Measurements from ENCODE around the gene TCTA. TPM values are rescaled to one million over a fixed set of nuclear protein-coding genes. Genes with fewer than 3 reads are reported as not detected.

TCTA gene
- polyA plus RNA-seq, 1 of the 3 experiments (the other 2 are of a cell fraction), result 42.1 TPM

DNA sequence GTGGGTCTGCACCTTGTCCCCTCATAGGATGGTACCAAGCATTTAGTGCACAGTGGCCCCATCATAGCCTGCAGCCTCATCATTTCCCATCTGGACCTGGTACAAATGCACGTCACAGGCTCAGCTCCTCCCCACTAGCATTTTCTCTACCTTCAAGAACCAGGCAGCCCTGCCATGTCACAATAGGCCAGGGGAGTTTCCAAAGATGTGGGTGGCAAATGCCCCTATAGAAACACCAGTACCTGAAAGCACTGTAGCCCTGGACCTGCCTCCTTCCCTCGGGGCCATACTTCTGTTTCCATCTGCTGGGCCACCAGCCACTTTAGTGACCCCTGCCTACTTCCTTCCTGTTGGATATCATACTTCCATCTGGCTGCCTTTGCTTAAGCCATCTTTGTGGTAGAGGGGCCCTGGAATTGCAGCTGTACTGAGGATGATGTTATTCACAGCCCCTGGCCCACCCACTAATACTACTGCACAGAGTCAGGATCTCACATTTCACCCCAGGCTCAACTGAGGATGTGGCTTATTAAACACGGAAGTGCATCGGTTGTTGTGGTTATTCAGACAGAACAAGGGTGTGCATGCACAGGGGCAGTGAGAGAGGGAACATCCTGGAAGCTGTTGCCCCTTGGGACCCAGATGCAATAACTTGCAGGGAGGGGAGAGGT lies 3.8 kb downstream of the TCTA start:
- 71% methylated on average over 4 of the region's 4 CpGs for WGBS (ENCODE audit: low lambda C conversion rate)
- H3K79me2 ChIP-seq (ENCODE audit: insufficient read depth), result peaks cover 27% of the 10 kb centered on the region
- no peak overlapping the region for H3K4me2 ChIP-seq
- peaks cover 3% of the 10 kb centered on the region; the same call in 1 of the 2 replicates for H4K20me1 ChIP-seq (ENCODE audit: insufficient read depth)
- no peak overlapping the region for H3K4me3 ChIP-seq (ENCODE audit: low read depth in 2 of 2, low read length in 1 of 2)
- peaks cover 10% of the 10 kb centered on the region for H3F3A ChIP-seq (replicated peaks; ENCODE audit: insufficient read depth)
- peaks cover 0 to 11% of the 10 kb centered on the region in 2 experiments; a peak in 1 of 4 replicates for H3K4me1 ChIP-seq (ENCODE audit: control insufficient read depth in 1 of 2, insufficient read depth in 2 of 2, low read depth in 1 of 2, low read length in 1 of 2)
- no peak for DNase-seq
- no peaks in the 10 kb centered on the region for H3K9me2 ChIP-seq
- H3K9me3 ChIP-seq, result no peaks in the 10 kb centered on the region
- TF ChIP-seq MEF2A (IDR thresholded peaks at IDR 0.05; ENCODE audit: borderline replicate concordance, low read depth), result no peak
- no peak for TF ChIP-seq FOXJ3 (CRISPR knock-in tag; IDR thresholded peaks at IDR 0.05)
- no peak for TF ChIP-seq GATA2 (CRISPR knock-in tag; IDR thresholded peaks at IDR 0.05)
- no peak for TF ChIP-seq YY1 (IDR thresholded peaks at IDR 0.05; ENCODE audit: low read depth)
- TF ChIP-seq, protein P1, sequence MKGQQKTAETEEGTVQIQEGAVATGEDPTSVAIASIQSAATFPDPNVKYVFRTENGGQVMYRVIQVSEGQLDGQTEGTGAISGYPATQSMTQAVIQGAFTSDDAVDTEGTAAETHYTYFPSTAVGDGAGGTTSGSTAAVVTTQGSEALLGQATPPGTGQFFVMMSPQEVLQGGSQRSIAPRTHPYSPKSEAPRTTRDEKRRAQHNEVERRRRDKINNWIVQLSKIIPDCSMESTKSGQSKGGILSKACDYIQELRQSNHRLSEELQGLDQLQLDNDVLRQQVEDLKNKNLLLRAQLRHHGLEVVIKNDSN (IDR thresholded peaks at IDR 0.05; ENCODE audit: borderline replicate concordance, low read depth), result no peak
- TF ChIP-seq, protein P2, sequence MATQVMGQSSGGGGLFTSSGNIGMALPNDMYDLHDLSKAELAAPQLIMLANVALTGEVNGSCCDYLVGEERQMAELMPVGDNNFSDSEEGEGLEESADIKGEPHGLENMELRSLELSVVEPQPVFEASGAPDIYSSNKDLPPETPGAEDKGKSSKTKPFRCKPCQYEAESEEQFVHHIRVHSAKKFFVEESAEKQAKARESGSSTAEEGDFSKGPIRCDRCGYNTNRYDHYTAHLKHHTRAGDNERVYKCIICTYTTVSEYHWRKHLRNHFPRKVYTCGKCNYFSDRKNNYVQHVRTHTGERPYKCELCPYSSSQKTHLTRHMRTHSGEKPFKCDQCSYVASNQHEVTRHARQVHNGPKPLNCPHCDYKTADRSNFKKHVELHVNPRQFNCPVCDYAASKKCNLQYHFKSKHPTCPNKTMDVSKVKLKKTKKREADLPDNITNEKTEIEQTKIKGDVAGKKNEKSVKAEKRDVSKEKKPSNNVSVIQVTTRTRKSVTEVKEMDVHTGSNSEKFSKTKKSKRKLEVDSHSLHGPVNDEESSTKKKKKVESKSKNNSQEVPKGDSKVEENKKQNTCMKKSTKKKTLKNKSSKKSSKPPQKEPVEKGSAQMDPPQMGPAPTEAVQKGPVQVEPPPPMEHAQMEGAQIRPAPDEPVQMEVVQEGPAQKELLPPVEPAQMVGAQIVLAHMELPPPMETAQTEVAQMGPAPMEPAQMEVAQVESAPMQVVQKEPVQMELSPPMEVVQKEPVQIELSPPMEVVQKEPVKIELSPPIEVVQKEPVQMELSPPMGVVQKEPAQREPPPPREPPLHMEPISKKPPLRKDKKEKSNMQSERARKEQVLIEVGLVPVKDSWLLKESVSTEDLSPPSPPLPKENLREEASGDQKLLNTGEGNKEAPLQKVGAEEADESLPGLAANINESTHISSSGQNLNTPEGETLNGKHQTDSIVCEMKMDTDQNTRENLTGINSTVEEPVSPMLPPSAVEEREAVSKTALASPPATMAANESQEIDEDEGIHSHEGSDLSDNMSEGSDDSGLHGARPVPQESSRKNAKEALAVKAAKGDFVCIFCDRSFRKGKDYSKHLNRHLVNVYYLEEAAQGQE (IDR thresholded peaks at IDR 0.05; ENCODE audit: low read depth, low read length), result no peak
- no peak for TF ChIP-seq GABPA (IDR thresholded peaks at IDR 0.05; ENCODE audit: low read depth)
- no peak for TF ChIP-seq CHD2 (IDR thresholded peaks at IDR 0.05; ENCODE audit: low read length, partially characterized antibody)
- TF ChIP-seq SIN3A (IDR thresholded peaks at IDR 0.05; ENCODE audit: borderline replicate concordance, low read depth, low read length), result no peak
- TF ChIP-seq, protein P3, sequence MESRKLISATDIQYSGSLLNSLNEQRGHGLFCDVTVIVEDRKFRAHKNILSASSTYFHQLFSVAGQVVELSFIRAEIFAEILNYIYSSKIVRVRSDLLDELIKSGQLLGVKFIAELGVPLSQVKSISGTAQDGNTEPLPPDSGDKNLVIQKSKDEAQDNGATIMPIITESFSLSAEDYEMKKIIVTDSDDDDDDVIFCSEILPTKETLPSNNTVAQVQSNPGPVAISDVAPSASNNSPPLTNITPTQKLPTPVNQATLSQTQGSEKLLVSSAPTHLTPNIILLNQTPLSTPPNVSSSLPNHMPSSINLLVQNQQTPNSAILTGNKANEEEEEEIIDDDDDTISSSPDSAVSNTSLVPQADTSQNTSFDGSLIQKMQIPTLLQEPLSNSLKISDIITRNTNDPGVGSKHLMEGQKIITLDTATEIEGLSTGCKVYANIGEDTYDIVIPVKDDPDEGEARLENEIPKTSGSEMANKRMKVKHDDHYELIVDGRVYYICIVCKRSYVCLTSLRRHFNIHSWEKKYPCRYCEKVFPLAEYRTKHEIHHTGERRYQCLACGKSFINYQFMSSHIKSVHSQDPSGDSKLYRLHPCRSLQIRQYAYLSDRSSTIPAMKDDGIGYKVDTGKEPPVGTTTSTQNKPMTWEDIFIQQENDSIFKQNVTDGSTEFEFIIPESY (IDR thresholded peaks at IDR 0.05; ENCODE audit: borderline replicate concordance, low read depth), result no peak
- TF ChIP-seq EP300 (IDR thresholded peaks at IDR 0.05; ENCODE audit: borderline replicate concordance in 1 of 2, low read depth in 1 of 2, low read length in 1 of 2), result no peak
- H3K27me3 ChIP-seq (ENCODE audit: insufficient read depth), result no peaks in the 10 kb centered on the region
- H3K36me3 ChIP-seq (replicated peaks in 1 of 2; ENCODE audit: control insufficient read depth in 1 of 2, insufficient read depth in 2 of 2, low read length in 1 of 2), result peaks cover 10 to 19% of the 10 kb centered on the region in 2 experiments
- CTCF ChIA-PET, result interaction anchor here (0.9 to 1.1 kb wide), 4 partner anchors 12 to 43 kb away, joined by 3 to 8 read pairs (median 4); no protein-coding TSS in a partner anchor
- POLR2A ChIA-PET, result interaction anchor here (1.2 to 1.6 kb wide), 2 partner anchors 10 to 13 kb away, joined by 3 to 6 read pairs; partner anchors contain the start of gene NICN1
- no peak overlapping the region for H2AFZ ChIP-seq (ENCODE audit: low read depth)
- no peak overlapping the region for H3K27ac ChIP-seq (ENCODE audit: low read depth in 2 of 2, low read length in 1 of 2)
- H3K9ac ChIP-seq, result no peak overlapping the region

Data from SK-N-SH (cell line).